Hepatocyte (in vitro differentiated cells): ENCODE measurements around the gene ERBB4.

ENCODE experiments used
- CTCF ChIP-seq: fragments of 200-600 bp; sonication (generic); IDR thresholded peaks from 2 replicates; pipeline ENCODE4 v1.5.1; 2016; ENCODE audit warnings: antibody characterized with exemption, mild to moderate bottlenecking; ENCODE audit not compliant: poor library complexity
- EZH2 ChIP-seq: fragments of 200-600 bp; sonication (generic); IDR thresholded peaks from 2 replicates; pipeline ENCODE4 v1.6.1; 2016; ENCODE audit warnings: antibody characterized with exemption, mild to moderate bottlenecking, borderline replicate concordance
- EZH2phosphoT487 ChIP-seq: fragments of 200-600 bp; sonication (generic); IDR thresholded peaks from one replicate; pipeline ENCODE4 v1.6.1; 2018; ENCODE audit warnings: antibody characterized with exemption, mild to moderate bottlenecking, low read depth, moderate library complexity; ENCODE audit not compliant: unreplicated experiment, severe bottlenecking

GRCh38 chr2:212170382-212170781 lies 368.2 kb downstream of the ERBB4 start:
- TF ChIP-seq CTCF (no peak), EZH2 (no peak), EZH2phosphoT487 (no peak)
